ENCODE measurements around the gene PKNOX2.

PKNOX2 gene

GRCh38 chr11:125422681-125423080 lies 258.1 kb downstream of the PKNOX2 start:
- no peak for DNase-seq

DNA sequence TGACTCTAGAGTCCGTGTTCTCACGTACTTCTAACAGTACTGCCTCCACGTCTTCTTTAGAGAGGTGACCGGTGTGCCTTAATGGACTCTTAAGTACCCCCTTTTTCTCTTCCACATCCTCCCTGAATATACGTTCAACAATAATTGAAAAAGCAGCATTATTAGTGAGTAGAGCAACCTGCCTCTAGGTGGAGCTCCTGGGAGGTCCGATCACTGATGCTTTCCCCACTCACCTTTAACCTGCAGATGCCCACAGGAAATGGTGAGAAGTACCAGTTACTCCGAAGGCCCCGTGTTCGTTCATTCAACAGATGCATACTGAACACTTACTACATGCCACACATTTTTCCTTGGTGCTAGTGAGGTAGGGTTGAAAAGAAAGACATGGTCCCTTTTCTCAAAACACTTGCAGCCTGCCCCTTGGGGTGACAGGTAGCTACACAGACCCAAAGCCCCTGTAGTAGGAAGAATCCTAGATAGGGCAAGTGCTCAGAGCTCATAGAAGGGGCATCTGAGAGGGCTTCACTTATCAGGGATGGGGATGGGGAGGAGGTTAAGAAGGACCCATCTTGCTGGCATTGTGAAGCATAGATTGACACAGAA lies 258.8 kb downstream of the PKNOX2 start:
- peak; percentile 14 for DNase-seq

- no peak for DNase-seq
These were observed 261.1 kb downstream of the PKNOX2 start for GRCh38 chr11:125425601-125426000.

DNA sequence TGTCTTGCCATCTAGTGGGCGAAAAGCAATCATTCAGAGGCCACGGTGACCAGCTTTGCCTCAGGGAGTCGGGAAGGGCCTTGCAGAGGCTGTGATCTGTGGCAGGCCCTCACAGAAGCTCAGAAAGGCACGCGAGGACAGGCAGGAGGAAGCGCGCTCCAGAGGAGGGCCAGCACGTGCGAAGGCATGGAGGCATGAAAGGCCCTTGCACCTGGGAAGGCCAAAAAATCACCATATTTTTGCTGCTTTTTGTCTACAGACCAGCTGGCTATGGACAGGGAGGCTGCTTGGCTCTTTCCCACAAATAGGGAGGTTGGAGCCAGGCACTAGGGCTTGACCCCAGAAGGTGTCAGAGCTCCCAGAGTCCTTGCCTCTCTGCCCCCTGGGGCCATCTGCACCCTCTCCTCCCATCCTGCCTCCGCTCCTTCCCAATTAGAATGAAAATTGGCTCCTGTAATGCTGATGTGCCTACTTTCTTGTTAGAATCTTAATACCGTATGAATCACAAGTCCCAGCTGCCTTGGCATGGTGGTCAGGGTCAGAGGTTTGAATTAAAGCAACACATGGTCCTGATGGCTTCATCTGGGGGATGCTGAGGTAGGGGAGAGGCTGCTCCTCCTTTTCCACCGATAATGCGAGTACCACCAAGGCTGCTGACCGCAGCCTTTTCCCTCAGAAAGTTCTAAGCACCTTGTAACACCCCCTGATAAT lies 262.4 kb downstream of the PKNOX2 start:
- DNase-seq, result no peak

- no peak for DNase-seq
These were observed 264.1 kb downstream of the PKNOX2 start for GRCh38 chr11:125428486-125429173.

DNA sequence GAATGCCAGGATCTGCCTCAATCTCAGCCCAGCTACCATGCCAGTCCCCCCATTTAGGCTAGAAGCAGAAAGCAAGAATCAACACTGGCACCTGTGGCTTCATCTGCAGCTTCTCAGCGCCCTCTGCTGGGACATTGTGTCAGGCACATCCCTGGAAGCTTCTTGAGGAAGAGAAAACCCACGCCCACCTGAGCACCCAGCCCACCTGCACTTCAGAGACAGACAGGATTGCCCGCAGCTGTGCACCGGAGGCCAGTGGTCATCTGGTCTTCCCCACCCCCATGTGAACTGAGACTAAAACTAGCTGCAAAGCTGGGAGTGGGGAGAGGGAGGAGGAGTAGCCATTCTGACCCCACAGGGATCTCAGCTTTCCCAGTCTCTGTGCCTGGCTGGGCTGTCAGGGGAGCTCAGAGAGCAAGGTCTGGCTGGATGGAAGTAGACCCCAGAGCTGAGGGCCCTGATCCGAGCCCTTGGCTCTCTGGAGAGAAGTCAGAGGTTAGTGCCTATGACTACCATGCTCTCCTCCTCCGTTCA lies 264.7 kb downstream of the PKNOX2 start:
- DNase-seq, result peak; percentile 30

GRCh38 chr11:125429807-125430678 lies 265.5 kb downstream of the PKNOX2 start:
- DNase-seq, result no peak

DNA sequence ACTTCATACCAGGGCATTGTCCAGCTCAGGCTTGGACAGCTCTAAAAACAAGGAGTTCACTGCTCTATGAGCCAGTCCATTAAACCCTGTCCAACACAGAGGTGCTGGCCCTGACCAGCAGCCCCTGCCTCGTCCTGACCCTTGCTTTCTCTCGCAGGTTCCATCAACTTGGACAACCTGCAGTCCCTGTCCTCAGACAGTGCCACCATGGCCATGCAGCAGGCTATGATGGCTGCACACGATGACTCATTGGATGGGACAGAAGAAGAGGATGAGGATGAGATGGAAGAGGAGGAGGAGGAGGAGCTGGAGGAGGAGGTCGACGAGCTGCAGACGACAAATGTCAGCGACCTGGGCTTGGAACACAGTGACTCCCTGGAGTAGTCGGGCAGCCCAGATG lies 266.5 kb downstream of the PKNOX2 start:
- no peak for DNase-seq

GRCh38 chr11:125431481-125431880 lies 266.9 kb downstream of the PKNOX2 start:
- no peak for DNase-seq

DNA sequence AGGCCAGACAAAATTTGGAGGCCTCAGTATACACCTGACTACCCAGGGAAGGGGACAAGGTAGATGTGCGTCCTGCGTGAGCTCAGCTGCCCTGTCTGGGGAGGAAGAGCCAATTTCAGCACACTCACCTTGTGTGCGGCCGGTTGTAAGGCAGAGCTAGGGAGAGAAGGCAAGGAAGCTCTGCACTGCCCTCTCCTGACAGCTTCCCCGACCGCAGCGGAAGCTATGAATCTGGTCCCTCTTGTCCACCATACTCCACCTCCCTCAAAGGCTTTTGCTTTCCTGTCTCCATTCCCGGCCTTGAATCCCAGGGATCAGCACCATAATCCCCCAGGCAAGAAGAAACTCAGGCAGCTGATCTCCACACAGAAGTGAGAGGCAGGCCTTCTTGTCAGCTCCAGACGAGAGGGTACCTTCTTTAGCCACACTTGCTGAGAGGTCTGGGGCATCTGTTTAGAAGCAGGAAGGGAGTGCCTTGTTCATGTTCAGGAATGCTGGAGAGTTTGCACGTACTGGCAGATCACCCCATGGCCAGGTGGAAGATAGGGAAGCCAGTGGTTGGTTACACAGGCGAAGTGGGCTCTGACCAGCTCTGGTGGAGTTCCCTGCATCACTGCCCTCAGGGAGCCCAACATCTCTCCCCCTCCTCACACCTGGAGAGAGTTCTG lies 269.0 kb downstream of the PKNOX2 start:
- DNase-seq, result no peak

GRCh38 chr11:125435461-125436238 lies 271.1 kb downstream of the PKNOX2 start:
- DNase-seq, result no peak

- DNase-seq, result no peak
These were observed 277.3 kb downstream of the PKNOX2 start for GRCh38 chr11:125441648-125442410.

DNA sequence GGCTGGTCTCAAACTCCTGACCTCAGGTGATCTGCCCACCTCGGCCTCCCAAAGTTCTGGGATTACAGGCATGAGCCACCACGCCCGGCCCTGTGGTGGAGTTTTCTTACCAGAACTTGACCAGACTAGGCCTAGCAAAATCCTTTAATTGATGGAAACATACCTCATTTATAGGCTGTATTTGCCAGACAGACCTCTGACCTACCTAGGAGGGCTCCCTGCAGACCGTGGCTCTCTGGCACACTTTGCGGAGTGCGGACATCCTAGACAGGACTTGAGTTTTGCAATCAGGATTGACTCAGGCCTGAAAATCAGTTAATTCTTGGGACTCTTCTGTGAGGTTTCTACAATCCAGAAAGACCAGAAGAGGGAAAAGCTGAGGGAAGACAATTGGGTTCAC lies 278.4 kb downstream of the PKNOX2 start:
- no peak for DNase-seq

DNA sequence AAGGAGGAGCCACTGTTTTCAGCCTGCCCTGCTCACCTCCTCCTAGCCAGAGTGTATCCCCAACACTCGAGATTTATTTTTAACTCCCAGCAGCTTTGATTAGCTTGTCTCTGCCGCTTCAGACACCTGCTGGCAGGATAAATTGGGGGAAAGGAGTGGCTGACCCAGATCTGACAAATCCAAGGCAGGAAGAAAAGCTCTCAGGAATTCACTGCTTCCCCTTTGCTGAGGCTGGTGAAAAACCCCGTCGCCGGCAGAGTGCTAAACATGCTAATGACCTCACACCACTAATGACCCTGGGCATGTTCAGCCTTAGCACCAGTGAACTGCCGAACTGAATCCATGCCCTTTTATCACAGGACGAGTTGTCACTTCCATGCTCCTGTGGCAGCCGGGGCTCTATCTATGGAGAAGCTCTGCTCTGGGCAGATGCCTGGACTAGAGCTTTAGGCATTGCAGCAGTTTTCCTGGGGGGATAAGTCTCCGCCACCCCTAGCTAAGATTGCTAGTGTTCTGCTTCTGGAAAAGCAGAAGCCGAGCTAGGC lies 279.3 kb downstream of the PKNOX2 start:
- DNase-seq, result no peak

DNA sequence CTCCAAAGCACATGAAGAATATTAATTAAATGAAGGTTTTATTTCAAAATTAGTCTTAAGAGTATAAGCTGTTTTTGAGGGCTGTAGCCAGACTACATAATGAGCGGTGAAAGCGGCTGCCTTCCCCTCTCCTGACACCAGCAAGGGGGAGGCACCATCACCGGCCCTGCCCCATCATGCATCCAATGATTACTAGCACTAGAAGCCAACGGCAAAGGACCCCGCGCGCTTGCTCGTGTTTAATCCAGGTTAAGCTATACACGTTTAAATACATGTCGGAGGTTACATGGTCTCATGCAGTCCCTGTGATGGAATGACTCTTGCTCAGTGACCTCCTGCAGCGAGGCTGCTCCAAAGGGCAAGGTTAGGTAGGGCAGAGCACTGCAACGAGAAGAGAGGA lies 281.2 kb downstream of the PKNOX2 start:
- no peak for DNase-seq

DNA sequence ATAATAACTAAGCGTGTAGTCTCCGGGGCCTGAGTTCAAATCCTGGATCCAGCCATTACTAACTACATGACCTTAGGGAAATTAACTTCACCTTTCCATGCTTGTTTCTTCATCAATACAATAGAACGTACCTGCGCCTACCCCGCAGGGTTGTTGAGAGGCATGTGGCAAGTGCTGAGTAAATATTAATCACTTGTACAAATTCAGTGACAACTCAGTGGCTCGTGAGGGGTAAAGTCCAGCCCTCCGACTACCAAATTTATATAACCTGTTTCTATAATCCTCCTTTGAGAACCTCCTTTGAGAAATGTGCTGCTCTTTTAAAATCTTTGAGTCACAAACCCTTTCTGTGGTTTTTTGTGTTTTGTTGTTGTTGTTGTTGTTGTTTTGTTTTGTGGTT lies 281.7 kb downstream of the PKNOX2 start:
- no peak for DNase-seq

DNA sequence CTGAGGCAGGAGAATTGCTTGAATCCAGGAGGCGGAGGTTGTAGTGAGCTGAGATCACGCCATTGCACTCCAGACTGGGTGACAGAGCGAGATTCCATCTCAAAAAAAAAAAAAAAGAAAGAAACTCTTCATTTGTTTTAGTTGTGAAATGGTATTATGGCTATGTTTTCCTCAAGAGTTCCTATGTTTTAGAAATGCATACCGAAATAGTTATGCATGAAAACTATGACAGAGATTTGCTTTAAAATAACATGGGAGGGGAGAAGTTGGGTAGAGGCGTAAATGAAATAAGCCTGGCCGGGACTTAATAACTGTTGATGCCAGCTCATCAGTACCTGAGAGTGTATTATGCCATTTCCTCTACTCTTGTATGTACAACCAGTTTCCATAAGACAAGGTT lies 283.2 kb downstream of the PKNOX2 start:
- no peak for DNase-seq

DNA sequence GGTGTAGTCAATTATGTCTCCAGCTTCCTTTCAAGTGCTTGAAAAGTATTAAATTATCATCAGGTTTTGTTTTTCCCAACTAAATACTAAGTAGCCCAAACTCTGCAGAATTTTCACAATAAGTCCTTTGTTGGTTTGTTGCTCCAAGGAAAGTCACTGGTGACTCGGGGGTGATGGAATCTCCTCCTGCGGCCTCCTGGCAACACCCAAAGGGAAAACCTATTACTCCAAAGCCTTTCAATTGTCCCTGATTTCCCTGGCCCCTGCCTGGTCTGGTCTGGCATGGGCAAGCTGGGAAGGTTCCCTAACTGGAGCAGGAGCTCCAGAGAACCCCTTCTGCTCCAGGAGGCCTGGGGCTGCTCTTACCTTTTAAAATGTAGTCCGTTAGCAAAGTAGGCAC lies 283.6 kb downstream of the PKNOX2 start:
- DNase-seq, result no peak

DNA sequence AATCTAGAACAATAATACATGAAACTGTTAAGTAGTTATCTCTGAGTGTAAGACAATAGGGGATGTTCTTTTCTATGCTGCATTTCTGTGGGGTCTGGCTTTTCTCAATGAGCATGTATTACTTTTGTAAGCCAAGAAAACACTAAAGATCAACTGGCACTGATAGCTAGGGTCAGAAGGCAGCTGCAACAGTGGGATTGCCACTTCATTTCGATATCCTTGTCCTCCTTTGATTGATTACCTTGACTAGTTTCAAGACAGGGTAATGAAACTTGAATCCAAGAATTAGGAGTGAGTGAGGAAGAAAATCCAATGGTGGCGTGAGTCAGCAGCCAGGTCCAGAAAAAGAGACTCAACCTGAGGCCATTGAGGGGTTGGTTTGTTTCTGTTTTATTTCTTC lies 285.0 kb downstream of the PKNOX2 start:
- no peak for DNase-seq

DNA sequence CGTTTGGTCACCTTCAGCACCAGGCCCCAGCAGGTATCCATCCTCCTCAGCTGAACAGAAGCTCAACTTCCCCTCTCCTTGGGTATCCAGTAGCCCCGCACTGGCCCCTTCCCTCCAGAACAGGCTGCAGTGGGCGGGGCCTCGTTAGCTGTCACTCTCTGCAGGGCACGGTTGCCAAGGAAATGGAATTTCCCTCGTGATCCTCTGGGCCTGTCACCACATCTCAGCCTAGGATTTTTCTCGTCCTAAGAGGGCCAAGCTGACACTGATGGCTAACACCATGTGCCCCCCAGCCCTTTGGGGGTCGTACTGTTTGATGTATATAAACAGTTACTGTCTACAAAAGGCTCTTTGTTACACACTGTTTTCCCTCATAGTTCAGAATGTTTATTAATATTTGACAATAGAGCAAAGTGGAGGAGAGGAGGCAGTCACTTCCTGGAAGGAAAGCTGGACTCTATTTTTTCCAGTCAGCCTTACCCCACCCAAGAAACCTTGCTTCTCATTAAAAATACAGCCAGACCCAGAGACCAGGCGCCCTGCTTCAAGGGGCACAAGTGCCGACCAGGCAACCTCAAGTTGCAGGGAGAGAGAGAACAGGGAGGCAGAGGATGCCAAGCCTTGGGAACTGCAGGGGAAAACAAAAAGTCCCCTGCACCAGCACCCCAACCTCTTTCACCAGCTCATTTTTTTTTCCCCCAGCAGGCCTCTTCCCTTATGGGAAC lies 287.0 kb downstream of the PKNOX2 start:
- peak; percentile 12 for DNase-seq

All from CD4-positive, alpha-beta T cell treated with Interleukin-17A for 4 hours (primary cell).